C4-2B (cell line): Measurements from ENCODE around the gene NOP53.

Experiments
- ZFX ChIP-seq: fragments of 450-650 bp; IDR thresholded peaks from 2 replicates; pipeline ENCODE4 v1.6.1; 2017
- TF ChIP-seq, protein P1 (sequence below): fragments of 450-650 bp; conservative IDR thresholded peaks from 2 replicates; pipeline ENCODE4 v1.5.1; 2017; ENCODE audit warnings: mild to moderate bottlenecking

DNA sequence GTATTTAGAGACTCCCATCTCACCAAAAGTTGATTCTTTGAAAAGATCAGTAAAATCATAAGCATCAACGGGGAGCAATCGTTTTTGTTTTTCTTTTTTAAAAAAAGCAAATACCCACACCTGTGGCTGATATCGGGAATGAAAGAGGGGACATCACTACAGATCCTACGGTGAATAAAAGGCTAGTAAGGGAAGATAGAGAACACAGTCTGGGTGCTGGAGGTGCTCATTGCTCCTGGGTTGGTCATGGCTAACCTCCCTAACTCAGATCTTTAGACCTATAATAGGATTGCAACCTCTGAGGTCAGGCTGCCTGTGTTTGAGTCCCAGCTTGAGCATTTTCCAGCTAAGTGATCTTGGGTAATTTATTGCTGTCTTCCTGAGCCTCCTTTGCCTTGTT lies 31.0 kb upstream of the NOP53 start:
- TF ChIP-seq, protein P1, sequence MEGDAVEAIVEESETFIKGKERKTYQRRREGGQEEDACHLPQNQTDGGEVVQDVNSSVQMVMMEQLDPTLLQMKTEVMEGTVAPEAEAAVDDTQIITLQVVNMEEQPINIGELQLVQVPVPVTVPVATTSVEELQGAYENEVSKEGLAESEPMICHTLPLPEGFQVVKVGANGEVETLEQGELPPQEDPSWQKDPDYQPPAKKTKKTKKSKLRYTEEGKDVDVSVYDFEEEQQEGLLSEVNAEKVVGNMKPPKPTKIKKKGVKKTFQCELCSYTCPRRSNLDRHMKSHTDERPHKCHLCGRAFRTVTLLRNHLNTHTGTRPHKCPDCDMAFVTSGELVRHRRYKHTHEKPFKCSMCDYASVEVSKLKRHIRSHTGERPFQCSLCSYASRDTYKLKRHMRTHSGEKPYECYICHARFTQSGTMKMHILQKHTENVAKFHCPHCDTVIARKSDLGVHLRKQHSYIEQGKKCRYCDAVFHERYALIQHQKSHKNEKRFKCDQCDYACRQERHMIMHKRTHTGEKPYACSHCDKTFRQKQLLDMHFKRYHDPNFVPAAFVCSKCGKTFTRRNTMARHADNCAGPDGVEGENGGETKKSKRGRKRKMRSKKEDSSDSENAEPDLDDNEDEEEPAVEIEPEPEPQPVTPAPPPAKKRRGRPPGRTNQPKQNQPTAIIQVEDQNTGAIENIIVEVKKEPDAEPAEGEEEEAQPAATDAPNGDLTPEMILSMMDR, result no peak
- no peak for TF ChIP-seq ZFX
